ENCODE results near the gene MALT1.
"Not testable (repeated sequence)": the region's sequence is repeated elsewhere in the genome, so short reads cannot be mapped to it uniquely, and the experiment has no call there.

Gene MALT1

DNA sequence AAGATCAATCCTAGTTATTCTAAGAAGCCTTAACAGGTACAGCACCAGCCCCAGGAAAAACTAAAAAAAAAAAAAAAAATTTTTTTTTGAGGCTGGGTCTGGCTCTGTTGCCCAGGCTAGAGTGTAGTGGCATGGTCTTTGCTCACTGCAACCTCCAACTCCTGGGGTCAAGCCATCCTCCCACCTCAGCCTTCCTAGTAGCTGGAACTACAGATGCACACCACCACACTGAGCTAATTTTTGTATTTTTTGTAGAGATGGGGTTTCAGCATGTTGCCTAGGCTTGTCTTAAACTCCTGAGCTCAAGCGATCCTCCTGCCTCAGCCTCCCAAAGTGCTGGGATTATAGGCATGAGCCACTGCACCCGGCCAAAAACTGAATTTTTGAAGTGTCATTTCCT, 32.0 kb upstream of the MALT1 start:
- H3K27ac Mint-ChIP-seq: peak overlapping the region in 2 of 3 experiments; percentile 5 to 38
- H3K9me3 Mint-ChIP-seq: no peaks in the 10 kb centered on the region
- no peaks in the 10 kb centered on the region for H3K27me3 Mint-ChIP-seq (ENCODE audit: low read depth)
- no peaks in the 10 kb centered on the region for H3K36me3 Mint-ChIP-seq (ENCODE audit: low read depth)
- peaks cover 13% of the 10 kb centered on the region for H3K4me1 Mint-ChIP-seq
- no peak overlapping the region for H3K4me3 Mint-ChIP-seq
- TF ChIP-seq, protein P1, sequence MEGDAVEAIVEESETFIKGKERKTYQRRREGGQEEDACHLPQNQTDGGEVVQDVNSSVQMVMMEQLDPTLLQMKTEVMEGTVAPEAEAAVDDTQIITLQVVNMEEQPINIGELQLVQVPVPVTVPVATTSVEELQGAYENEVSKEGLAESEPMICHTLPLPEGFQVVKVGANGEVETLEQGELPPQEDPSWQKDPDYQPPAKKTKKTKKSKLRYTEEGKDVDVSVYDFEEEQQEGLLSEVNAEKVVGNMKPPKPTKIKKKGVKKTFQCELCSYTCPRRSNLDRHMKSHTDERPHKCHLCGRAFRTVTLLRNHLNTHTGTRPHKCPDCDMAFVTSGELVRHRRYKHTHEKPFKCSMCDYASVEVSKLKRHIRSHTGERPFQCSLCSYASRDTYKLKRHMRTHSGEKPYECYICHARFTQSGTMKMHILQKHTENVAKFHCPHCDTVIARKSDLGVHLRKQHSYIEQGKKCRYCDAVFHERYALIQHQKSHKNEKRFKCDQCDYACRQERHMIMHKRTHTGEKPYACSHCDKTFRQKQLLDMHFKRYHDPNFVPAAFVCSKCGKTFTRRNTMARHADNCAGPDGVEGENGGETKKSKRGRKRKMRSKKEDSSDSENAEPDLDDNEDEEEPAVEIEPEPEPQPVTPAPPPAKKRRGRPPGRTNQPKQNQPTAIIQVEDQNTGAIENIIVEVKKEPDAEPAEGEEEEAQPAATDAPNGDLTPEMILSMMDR (IDR thresholded peaks at IDR 0.05; ENCODE audit: unreplicated experiment in 3 of 3): no peak

DNA sequence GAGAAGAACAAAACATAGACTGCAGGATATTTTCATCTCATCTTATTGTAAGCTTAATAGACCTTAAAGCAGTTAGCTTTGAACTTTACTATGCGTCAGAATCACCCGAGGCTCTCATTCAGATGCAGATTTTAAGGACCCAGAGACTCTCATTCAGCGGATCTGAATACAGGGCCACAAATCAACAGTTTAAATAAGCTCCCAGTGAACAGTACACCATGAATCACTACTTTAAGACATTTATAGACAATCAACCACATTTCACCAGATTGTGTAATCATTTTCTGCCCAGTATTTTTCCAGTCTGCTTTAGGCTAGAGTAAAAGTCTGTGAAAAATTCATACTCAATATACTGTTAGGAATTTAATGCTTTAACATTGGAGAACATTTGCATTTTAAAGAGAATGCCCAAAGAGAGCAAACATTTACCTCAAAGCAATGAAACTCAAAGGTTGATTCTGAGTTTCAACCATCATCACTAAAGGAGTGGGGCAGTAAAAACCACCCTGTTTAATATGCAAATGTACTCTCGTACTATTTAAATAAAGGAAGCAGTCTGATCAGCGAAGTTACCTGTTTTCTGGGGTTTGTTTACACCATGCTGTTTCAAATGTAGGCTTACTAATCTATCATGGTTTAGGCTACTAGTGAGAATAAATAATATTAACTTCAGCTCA, 31.4 kb upstream of the MALT1 start:
- Mint-ChIP-seq H3K4me3 (no peak overlapping the region), H3K9me3 (no peaks in the 10 kb centered on the region), H3K27ac (peak overlapping the region; percentile 37 to 43 (median 38)), H3K36me3 (ENCODE audit: low read depth) (no peaks in the 10 kb centered on the region), H3K4me1 (peaks cover 13% of the 10 kb centered on the region), H3K27me3 (ENCODE audit: low read depth) (no peaks in the 10 kb centered on the region)
- TF ChIP-seq, protein P1 (IDR thresholded peaks at IDR 0.05; ENCODE audit: unreplicated experiment in 3 of 3): no peak

DNA sequence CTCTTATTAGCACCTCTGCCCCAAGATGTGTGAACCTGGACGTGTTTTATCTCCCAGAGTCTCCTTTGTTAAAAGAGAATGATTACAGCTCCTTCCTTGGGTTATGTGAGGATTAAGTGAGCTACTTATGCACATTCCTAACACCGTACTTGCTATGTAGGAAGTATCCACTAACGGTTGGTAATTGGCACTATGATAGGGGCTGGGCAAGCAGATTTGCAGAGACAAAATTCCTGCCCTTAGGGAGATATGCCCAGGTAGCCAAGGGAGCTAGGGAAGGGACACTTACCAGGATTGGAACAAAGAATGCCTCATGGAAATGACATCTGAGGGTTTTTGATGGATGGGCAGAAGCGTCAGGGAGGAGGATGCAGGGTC, 30.8 kb upstream of the MALT1 start:
- no peaks in the 10 kb centered on the region for H3K9me3 Mint-ChIP-seq

DNA sequence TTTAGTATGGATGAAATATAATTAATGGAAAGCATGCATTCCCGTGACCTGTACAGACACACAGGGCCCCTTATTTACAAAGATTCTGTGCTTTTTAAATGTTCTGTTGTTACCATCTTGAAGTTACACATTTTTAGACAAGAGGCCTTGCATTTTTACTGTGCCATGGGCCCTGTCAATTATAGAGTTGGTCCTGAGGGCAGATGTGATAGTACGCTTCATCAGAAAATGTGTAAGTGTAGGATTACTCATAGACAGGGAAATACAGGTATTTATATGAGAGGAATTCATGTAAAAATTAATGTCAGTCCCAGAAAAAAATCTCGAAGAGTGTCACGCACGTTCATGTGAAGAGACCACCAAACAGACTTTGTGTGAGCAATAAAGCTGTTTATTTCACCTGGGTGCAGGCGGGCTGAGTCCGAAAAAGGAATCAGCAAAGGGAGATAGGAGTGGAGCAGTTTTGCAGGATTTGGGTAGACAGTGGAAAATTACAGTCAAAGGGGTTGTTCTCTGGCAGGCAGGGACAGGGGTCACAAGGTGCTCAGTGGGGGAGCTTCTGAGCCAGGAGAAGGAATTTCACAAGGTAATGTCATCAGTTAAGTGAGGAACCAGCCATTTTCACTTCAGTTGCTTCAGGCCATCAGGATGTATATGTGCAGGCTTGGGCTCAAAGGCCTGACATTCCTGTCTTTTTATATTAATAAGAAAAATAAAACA, 30.2 kb upstream of the MALT1 start:
- Mint-ChIP-seq H3K27me3 (ENCODE audit: low read depth) (no peaks in the 10 kb centered on the region), H3K27ac (no peak overlapping the region), H3K4me3 (no peak overlapping the region), H3K36me3 (ENCODE audit: low read depth) (no peaks in the 10 kb centered on the region), H3K9me3 (no peaks in the 10 kb centered on the region), H3K4me1 (peaks cover 13% of the 10 kb centered on the region)
- TF ChIP-seq, protein P1 (IDR thresholded peaks at IDR 0.05; ENCODE audit: unreplicated experiment in 3 of 3): no peak

More for the DNA sequence above, 30.8 kb upstream of the MALT1 start:
- Mint-ChIP-seq H3K27me3 (ENCODE audit: low read depth) (no peaks in the 10 kb centered on the region), H3K4me1 (peaks cover 13% of the 10 kb centered on the region), H3K27ac (no peak overlapping the region), H3K36me3 (ENCODE audit: low read depth) (no peaks in the 10 kb centered on the region), H3K4me3 (no peak overlapping the region)
- TF ChIP-seq, protein P1 (IDR thresholded peaks at IDR 0.05; ENCODE audit: unreplicated experiment in 3 of 3): no peak

DNA sequence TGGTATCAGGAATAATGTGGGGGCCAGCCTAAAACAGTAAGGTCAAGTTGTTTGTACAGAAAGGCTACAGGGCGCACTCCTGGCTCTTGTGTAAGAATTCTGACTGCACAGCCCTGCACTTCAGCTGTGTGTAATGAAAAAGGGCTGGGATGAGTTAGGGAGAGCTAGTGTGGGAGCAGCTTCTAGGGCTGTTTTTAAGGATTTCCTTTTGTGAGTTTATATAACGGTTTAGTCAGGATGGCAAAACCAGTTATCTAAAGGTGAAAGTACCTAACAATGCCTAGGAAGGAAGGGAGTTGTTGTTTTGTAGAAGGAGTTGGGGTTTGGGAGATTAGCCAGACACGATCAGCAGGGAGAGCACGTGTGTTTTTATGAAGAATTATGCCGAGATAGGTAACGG, 27.7 kb upstream of the MALT1 start:
- not testable (repeated sequence) for H3K27me3 Mint-ChIP-seq (ENCODE audit: low read depth); H3K4me1 Mint-ChIP-seq; H3K36me3 Mint-ChIP-seq (ENCODE audit: low read depth); H3K4me3 Mint-ChIP-seq; H3K9me3 Mint-ChIP-seq; H3K27ac Mint-ChIP-seq

DNA sequence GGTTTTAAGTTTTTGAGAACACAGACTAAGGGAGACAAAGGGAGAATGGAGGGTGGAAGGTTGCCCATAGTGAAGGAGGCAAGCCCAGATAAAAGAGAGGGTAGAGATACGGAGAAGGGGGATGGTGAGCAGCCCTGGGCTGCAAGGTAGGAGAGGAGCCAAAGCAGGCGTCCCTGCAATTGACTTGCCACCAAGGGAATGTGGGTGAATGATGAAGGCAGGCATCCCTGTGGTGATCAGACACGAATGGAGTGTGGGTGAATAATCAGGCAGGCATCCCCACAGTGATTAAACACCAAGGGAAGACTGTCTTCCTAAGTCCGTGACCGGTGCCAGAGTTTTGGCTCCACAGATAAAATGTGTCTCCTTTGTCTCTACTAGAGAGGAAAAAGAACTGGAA, 25.9 kb upstream of the MALT1 start:
- Mint-ChIP-seq H3K4me3 (no peak overlapping the region), H3K9me3 (no peaks in the 10 kb centered on the region), H3K4me1 (no peaks in the 10 kb centered on the region), H3K36me3 (ENCODE audit: low read depth) (no peaks in the 10 kb centered on the region), H3K27ac (no peak overlapping the region), H3K27me3 (ENCODE audit: low read depth) (no peaks in the 10 kb centered on the region)
- TF ChIP-seq, protein P1 (IDR thresholded peaks at IDR 0.05; ENCODE audit: unreplicated experiment in 3 of 3): no peak
